GM23248 (cell line): Measurements from ENCODE around the gene GNB1.

Experiments
- EZH2 ChIP-seq: fragments of 200-600 bp; sonication (generic); IDR thresholded peaks from 2 replicates; pipeline ENCODE4 v1.6.1; 2018; ENCODE audit warnings: antibody characterized with exemption, mild to moderate bottlenecking; ENCODE audit not compliant: insufficient read depth, poor library complexity, severe bottlenecking
- EZH2phosphoT487 ChIP-seq: fragments of 200-600 bp; sonication (generic); IDR thresholded peaks from 2 replicates; pipeline ENCODE4 v1.6.1; 2018; ENCODE audit warnings: antibody characterized with exemption, moderate library complexity, mild to moderate bottlenecking, low read depth; ENCODE audit not compliant: insufficient read depth

GRCh38 chr1:1760715-1761114, 130.2 kb downstream of the GNB1 start:
- TF ChIP-seq EZH2, result no peak
- TF ChIP-seq EZH2phosphoT487, result no peak
